ENCODE measurements around the gene ADGRF1. TPM values are rescaled to one million over a fixed set of nuclear protein-coding genes. Genes with fewer than 3 reads are reported as not detected.
"Not testable (repeated sequence)": the region's sequence is repeated elsewhere in the genome, so short reads cannot be mapped to it uniquely, and the experiment has no call there.

Gene ADGRF1
- polyA plus RNA-seq, 5 donors = 0.07 to 0.54 (median 0.22) TPM

GRCh38 chr6:47022191-47022590 is 19.9 kb downstream of the ADGRF1 start:
- no peak for DNase-seq

- DNase-seq = no peak
These were observed 22.2 kb downstream of the ADGRF1 start for GRCh38 chr6:47019941-47020340.

GRCh38 chr6:47016909-47017308 is 25.2 kb downstream of the ADGRF1 start:
- no peak for DNase-seq

- no peak for DNase-seq
These were observed 25.9 kb downstream of the ADGRF1 start for GRCh38 chr6:47016261-47016660.

- DNase-seq = no peak
These were observed 27.7 kb downstream of the ADGRF1 start for GRCh38 chr6:47014401-47014800.

- DNase-seq = no peak
These were observed 32.5 kb downstream of the ADGRF1 start for GRCh38 chr6:47009583-47009982.

GRCh38 chr6:47008397-47008763 is 33.8 kb downstream of the ADGRF1 start:
- DNase-seq = no peak

- DNase-seq = no peak
These were observed 34.3 kb downstream of the ADGRF1 start for GRCh38 chr6:47007657-47008396.

- DNase-seq = no peak
These were observed 36.6 kb downstream of the ADGRF1 start for GRCh38 chr6:47005486-47005885.

GRCh38 chr6:47004463-47004862 is 37.7 kb downstream of the ADGRF1 start:
- DNase-seq = no peak

GRCh38 chr6:47000842-47001241 is 41.3 kb downstream of the ADGRF1 start:
- no peak for DNase-seq

GRCh38 chr6:46998436-46999017 is 43.6 kb downstream of the ADGRF1 start:
- no peak for DNase-seq

GRCh38 chr6:46997646-46998045 is 44.5 kb downstream of the ADGRF1 start:
- DNase-seq = no peak

- no peak for DNase-seq
These were observed 45.1 kb downstream of the ADGRF1 start for GRCh38 chr6:46996860-46997641.

- DNase-seq = no peak
These were observed 47.2 kb downstream of the ADGRF1 start for GRCh38 chr6:46994933-46995332.

- DNase-seq = no peak
These were observed 48.3 kb downstream of the ADGRF1 start for GRCh38 chr6:46993846-46994245.

GRCh38 chr6:46992391-46992790 is 49.7 kb downstream of the ADGRF1 start:
- DNase-seq = not testable (repeated sequence)

- peak; percentile 67 to 68 for DNase-seq
These were observed 51.2 kb downstream of the ADGRF1 start for GRCh38 chr6:46990818-46991510.

GRCh38 chr6:46990031-46990644 is 52.0 kb downstream of the ADGRF1 start:
- peak in 1 of 2 donors; percentile 9 for DNase-seq

GRCh38 chr6:46989398-46989797 is 52.7 kb downstream of the ADGRF1 start:
- no peak for DNase-seq

GRCh38 chr6:46985943-46986342 is 56.2 kb downstream of the ADGRF1 start:
- DNase-seq = no peak

- peak in 1 of 2 donors; percentile 6 for DNase-seq
These were observed 59.1 kb downstream of the ADGRF1 start for GRCh38 chr6:46983007-46983411.

Measured in right lung (tissue), 5 donors.